Lower leg skin (tissue), 3 donors: ENCODE results near the gene APPL2.

Experiments
- POLR2A ChIP-seq, 2 donors: fragments of 450-650 bp; IDR thresholded peaks; one replicate each; pipeline ENCODE4 v1.6.1; 2016 to 2017; ENCODE audit warnings: antibody characterized with exemption in 2 of 2, mild to moderate bottlenecking in 1 of 2, moderate library complexity in 1 of 2
- TF ChIP-seq, protein P1 (sequence below), 3 donors: fragments of 450-650 bp; IDR thresholded peaks; one replicate each; pipeline ENCODE4 v1.5.1; 2016; ENCODE audit warnings: antibody characterized with exemption in 3 of 3, mild to moderate bottlenecking in 3 of 3, moderate library complexity in 2 of 3

- TF ChIP-seq, protein P1, sequence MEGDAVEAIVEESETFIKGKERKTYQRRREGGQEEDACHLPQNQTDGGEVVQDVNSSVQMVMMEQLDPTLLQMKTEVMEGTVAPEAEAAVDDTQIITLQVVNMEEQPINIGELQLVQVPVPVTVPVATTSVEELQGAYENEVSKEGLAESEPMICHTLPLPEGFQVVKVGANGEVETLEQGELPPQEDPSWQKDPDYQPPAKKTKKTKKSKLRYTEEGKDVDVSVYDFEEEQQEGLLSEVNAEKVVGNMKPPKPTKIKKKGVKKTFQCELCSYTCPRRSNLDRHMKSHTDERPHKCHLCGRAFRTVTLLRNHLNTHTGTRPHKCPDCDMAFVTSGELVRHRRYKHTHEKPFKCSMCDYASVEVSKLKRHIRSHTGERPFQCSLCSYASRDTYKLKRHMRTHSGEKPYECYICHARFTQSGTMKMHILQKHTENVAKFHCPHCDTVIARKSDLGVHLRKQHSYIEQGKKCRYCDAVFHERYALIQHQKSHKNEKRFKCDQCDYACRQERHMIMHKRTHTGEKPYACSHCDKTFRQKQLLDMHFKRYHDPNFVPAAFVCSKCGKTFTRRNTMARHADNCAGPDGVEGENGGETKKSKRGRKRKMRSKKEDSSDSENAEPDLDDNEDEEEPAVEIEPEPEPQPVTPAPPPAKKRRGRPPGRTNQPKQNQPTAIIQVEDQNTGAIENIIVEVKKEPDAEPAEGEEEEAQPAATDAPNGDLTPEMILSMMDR (IDR thresholded peaks at IDR 0.05), result no peak
- TF ChIP-seq POLR2A (IDR thresholded peaks at IDR 0.05), result no peak
These were observed 12.1 kb downstream of the APPL2 start for GRCh38 chr12:105223884-105224283.
